Testis (tissue), 3 donors: Measurements from ENCODE around the gene FUT4. TPM values are rescaled to one million over a fixed set of nuclear protein-coding genes. Genes with fewer than 3 reads are reported as not detected.

Experiments used
- DNase-seq: peaks from one replicate; pipeline ENCODE4 v3.0.0-alpha.2; 2019
- H3K27ac ChIP-seq, 2 donors: fragments of 200-600 bp; sonication (generic); one replicate each; pipeline ENCODE4 v1.5.1; 2019
- H3K27me3 ChIP-seq: fragments of 200-600 bp; sonication (generic); one replicate; pipeline ENCODE4 v1.5.1; 2019
- H3K36me3 ChIP-seq: fragments of 200-600 bp; sonication (generic); one replicate; pipeline ENCODE4 v1.5.1; 2017; ENCODE audit warnings: low read depth; ENCODE audit errors: missing control alignments
- H3K4me1 ChIP-seq: fragments of 200-600 bp; sonication (generic); one replicate; pipeline ENCODE4 v1.5.1; 2019
- H3K4me3 ChIP-seq, 2 donors: fragments of 200-600 bp; sonication (generic); one replicate each; pipeline ENCODE4 v1.5.1; 2017 to 2019
- H3K9me3 ChIP-seq: fragments of 200-600 bp; sonication (generic); one replicate; pipeline ENCODE4 v1.5.1; 2017
- CTCF ChIP-seq, 3 experiments: fragments of 450-650 bp in 2 of 3; fragments of 200-600 bp in 1 of 3; sonication (generic) in 1 of 3; IDR thresholded peaks; one replicate each; pipeline ENCODE4 v1.5.1; 2016 to 2019; ENCODE audit warnings: antibody characterized with exemption in 3 of 3, mild to moderate bottlenecking in 2 of 3, moderate library complexity in 1 of 3
- POLR2A ChIP-seq: fragments of 450-650 bp; IDR thresholded peaks from one replicate; pipeline ENCODE4 v1.6.1; 2017; ENCODE audit warnings: antibody characterized with exemption, mild to moderate bottlenecking, moderate library complexity
- WGBS, 2 donors: methylation state at CpG; one replicate each; pipeline ENCODE4 v1.1.5; 2018; 5-methylcytosine and 5-hydroxymethylcytosine counted together
- intact Hi-C: fragments of 100-400 bp; cut with DNase I; formaldehyde crosslinking; loops from one replicate; pipeline ENCODE4 v1.15.1; 2023; ENCODE audit warnings: low total_unique reads
- polyA plus RNA-seq: library from polyadenylated mRNA; stranded (reverse); fragments of 350-450 nt; fragmentation: Illumina TruSeq; extraction: RNeasy Lipid Tissue Mini Kit (QIAGEN cat#74804); gene quantifications from one replicate; pipeline ENCODE4 v1.2.3, GENCODE V29; 2014; ENCODE audit warnings: low read depth, low replicate concordance; ENCODE audit not compliant: insufficient read depth
- total RNA-seq, 2 donors: library from RNA; depleted of rRNA; stranded (reverse); fragments of >200 nt; gene quantifications; one replicate each; pipeline ENCODE4 v1.2.3, GENCODE V29; 2016

Gene FUT4
- total and polyA plus RNA-seq, 3 donors from 2014 or later: 3.8 to 5.9 (median 5.1) TPM

- Histone ChIP-seq H3K27me3 (no peaks in the 10 kb centered on the region), H3K4me3 (no peak overlapping the region), H3K9me3 (no peaks in the 10 kb centered on the region), H3K36me3 (no peaks in the 10 kb centered on the region), H3K4me1 (no peaks in the 10 kb centered on the region), H3K27ac (no peak overlapping the region)
- intact Hi-C loops: no loop called here
- no peak for DNase-seq
- no peak for TF ChIP-seq CTCF (IDR thresholded peaks at IDR 0.05)
- TF ChIP-seq POLR2A: no peak
- 73 to 89% methylated on average over 3 of the region's 3 CpGs for WGBS, 2 donors
Measured at GRCh38 chr11:94537031-94537600, 6.6 kb upstream of the FUT4 start.

GRCh38 chr11:94539420-94539819 is 4.3 kb upstream of the FUT4 start:
- DNase-seq: no peak
- Histone ChIP-seq H3K4me1 (no peaks in the 10 kb centered on the region), H3K36me3 (no peaks in the 10 kb centered on the region), H3K27ac (no peak overlapping the region), H3K27me3 (no peaks in the 10 kb centered on the region), H3K4me3 (no peak overlapping the region), H3K9me3 (no peaks in the 10 kb centered on the region)
- WGBS, 2 donors: 88 to 92% methylated on average over 1 of the region's 1 CpG
- intact Hi-C loops: no loop called here
- TF ChIP-seq POLR2A (no peak), CTCF (IDR thresholded peaks at IDR 0.05) (no peak)

GRCh38 chr11:94544646-94545263 is 1.0 kb downstream of the FUT4 start:
- peak overlapping the region; percentile 99 for H3K27ac ChIP-seq
- H3K27me3 ChIP-seq: no peaks in the 10 kb centered on the region
- peak overlapping the region; percentile 72 to 86 for H3K4me3 ChIP-seq
- WGBS, 2 donors: 0 to 17% methylated on average over 1 to 55 of the region's 59 CpGs
- TF ChIP-seq POLR2A: no peak
- TF ChIP-seq CTCF (IDR thresholded peaks at IDR 0.05): no peak
- peak; percentile 26 for DNase-seq
- intact Hi-C loops: no loop called here
- H3K36me3 ChIP-seq: no peaks in the 10 kb centered on the region
- no peaks in the 10 kb centered on the region for H3K4me1 ChIP-seq
- no peaks in the 10 kb centered on the region for H3K9me3 ChIP-seq

- no peak for DNase-seq
- 64 to 67% methylated on average over 28 to 39 of the region's 54 CpGs for WGBS, 2 donors
- intact Hi-C loops: no loop called here
- Histone ChIP-seq H3K36me3 (no peaks in the 10 kb centered on the region), H3K27me3 (no peaks in the 10 kb centered on the region), H3K4me3 (peak overlapping the region; percentile 72 to 86), H3K27ac (peak overlapping the region in 1 of 2 donors; percentile 99), H3K4me1 (no peaks in the 10 kb centered on the region), H3K9me3 (no peaks in the 10 kb centered on the region)
- TF ChIP-seq CTCF (IDR thresholded peaks at IDR 0.05): no peak
Measured at GRCh38 chr11:94545264-94546161, 1.8 kb downstream of the FUT4 start.
